ENCODE measurements around the gene BMPR2. TPM values are rescaled to one million over a fixed set of nuclear protein-coding genes. Genes with fewer than 3 reads are reported as not detected.
"Not testable (repeated sequence)": the region's sequence is repeated elsewhere in the genome, so short reads cannot be mapped to it uniquely, and the experiment has no call there.

BMPR2 gene
- total RNA-seq, 4 donors from 2014 or later: 37.8 to 53.3 (median 51.2) TPM

GRCh38 chr2:202577250-202578183, 201.4 kb downstream of the BMPR2 start:
- Histone ChIP-seq H3K27me3 (no peaks in the 10 kb centered on the region), H3K27ac (peak overlapping the region in 1 of 4 donors; percentile 36), H3K9me3 (no peaks in the 10 kb centered on the region), H3K4me3 (no peak overlapping the region), H3K4me1 (no peaks in the 10 kb centered on the region), H3K36me3 (no peaks in the 10 kb centered on the region)
- WGBS, 2 donors: 61 to 62% methylated on average over 10 of the region's 10 CpGs
- DNase-seq (ENCODE audit: low spot score in 2 of 2): no peak
- TF ChIP-seq POLR2A (IDR thresholded peaks at IDR 0.05) (no peak), EP300 (IDR thresholded peaks at IDR 0.05) (no peak)
- TF ChIP-seq, protein P1, sequence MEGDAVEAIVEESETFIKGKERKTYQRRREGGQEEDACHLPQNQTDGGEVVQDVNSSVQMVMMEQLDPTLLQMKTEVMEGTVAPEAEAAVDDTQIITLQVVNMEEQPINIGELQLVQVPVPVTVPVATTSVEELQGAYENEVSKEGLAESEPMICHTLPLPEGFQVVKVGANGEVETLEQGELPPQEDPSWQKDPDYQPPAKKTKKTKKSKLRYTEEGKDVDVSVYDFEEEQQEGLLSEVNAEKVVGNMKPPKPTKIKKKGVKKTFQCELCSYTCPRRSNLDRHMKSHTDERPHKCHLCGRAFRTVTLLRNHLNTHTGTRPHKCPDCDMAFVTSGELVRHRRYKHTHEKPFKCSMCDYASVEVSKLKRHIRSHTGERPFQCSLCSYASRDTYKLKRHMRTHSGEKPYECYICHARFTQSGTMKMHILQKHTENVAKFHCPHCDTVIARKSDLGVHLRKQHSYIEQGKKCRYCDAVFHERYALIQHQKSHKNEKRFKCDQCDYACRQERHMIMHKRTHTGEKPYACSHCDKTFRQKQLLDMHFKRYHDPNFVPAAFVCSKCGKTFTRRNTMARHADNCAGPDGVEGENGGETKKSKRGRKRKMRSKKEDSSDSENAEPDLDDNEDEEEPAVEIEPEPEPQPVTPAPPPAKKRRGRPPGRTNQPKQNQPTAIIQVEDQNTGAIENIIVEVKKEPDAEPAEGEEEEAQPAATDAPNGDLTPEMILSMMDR (IDR thresholded peaks at IDR 0.05): no peak

DNA sequence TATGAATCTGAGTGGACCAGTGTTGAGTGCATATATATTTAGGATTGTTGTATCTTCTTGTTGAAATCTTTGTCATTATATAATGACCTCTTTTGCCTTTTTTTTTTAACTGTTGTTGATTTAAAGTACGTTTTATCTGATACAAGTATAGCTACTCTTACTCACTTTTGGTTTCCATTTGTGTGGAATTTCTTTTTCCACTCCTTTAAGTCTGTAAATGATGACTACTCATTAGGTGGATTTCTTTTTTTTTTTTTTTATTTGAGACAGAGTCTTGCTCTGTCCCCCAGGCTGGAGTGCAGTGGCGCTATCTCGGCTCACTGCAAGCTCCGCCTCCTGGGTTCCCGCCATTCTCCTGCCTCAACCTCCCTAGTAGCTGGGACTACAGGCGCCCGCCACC, 206.7 kb downstream of the BMPR2 start:
- not testable (repeated sequence) for H3K4me1 ChIP-seq; DNase-seq (ENCODE audit: low spot score in 2 of 2); H3K36me3 ChIP-seq; H3K27me3 ChIP-seq; H3K4me3 ChIP-seq; H3K27ac ChIP-seq
- WGBS, 2 donors: 83 to 90% methylated on average over 7 of the region's 7 CpGs
- H3K9me3 ChIP-seq: peaks cover 0 to 13% (median 0%) of the 10 kb centered on the region in 4 donors

DNA sequence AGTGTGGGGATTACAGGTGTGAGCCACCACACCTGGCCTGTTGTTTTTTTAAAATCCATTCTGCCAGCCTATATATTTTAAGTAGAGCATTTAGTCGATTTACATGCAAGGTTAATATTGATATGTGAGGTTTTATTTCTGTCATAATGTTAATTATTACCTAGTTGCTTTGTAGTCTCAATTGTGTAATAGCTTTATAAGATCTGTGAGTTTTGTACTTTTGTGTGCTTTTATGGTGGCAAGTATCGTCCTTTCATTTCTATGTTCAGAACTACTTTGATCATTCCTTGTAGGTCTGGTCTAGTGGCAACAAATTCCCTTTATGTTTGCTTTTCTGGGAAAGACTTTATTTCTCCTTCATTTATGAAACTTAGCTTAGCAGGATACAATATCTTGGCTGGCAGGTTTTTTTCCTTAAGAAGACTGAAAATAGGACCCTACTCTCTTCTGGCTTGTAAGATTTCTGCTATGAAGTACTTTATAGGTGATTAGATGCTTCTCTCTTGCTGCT, 207.6 kb downstream of the BMPR2 start:
- no peak overlapping the region for H3K4me3 ChIP-seq
- TF ChIP-seq EP300 (IDR thresholded peaks at IDR 0.05) (no peak), POLR2A (IDR thresholded peaks at IDR 0.05) (no peak)
- TF ChIP-seq, protein P1 (IDR thresholded peaks at IDR 0.05): no peak
- WGBS, 2 donors: 88 to 93% methylated on average over 2 of the region's 2 CpGs
- no peaks in the 10 kb centered on the region for H3K36me3 ChIP-seq
- H3K27ac ChIP-seq: no peak overlapping the region
- peaks cover 0 to 6% (median under 1%) of the 10 kb centered on the region in 4 donors for H3K4me1 ChIP-seq
- no peaks in the 10 kb centered on the region for H3K27me3 ChIP-seq
- DNase-seq (ENCODE audit: low spot score in 2 of 2): no peak
- peaks cover 0 to 13% (median 0%) of the 10 kb centered on the region in 4 donors for H3K9me3 ChIP-seq

- no peak for TF ChIP-seq POLR2A (IDR thresholded peaks at IDR 0.05)
- TF ChIP-seq, protein P1 (IDR thresholded peaks at IDR 0.05): peak; percentile 83 to 95 (median 91)
- Histone ChIP-seq H3K4me1 (peaks cover 0 to 12% (median 3%) of the 10 kb centered on the region in 4 donors), H3K4me3 (peak overlapping the region in 2 of 4 donors; percentile 10 to 18), H3K27me3 (no peaks in the 10 kb centered on the region), H3K27ac (peak overlapping the region in 1 of 4 donors; percentile 48), H3K9me3 (peaks cover 0 to 6% (median 0%) of the 10 kb centered on the region in 4 donors), H3K36me3 (no peaks in the 10 kb centered on the region)
- peak; percentile 39 to 68 for DNase-seq (ENCODE audit: low spot score in 2 of 2)
- WGBS, 2 donors: 17 to 24% methylated on average over 11 to 16 of the region's 17 CpGs
Measured at GRCh38 chr2:202588647-202589581, 212.8 kb downstream of the BMPR2 start.

GRCh38 chr2:202589582-202589949, 213.4 kb downstream of the BMPR2 start:
- no peaks in the 10 kb centered on the region for H3K9me3 ChIP-seq
- H3K4me1 ChIP-seq: peaks cover 0 to 12% (median 3%) of the 10 kb centered on the region in 4 donors
- no peaks in the 10 kb centered on the region for H3K36me3 ChIP-seq
- TF ChIP-seq EP300 (IDR thresholded peaks at IDR 0.05): no peak
- TF ChIP-seq, protein P1 (IDR thresholded peaks at IDR 0.05): no peak
- TF ChIP-seq POLR2A (IDR thresholded peaks at IDR 0.05): no peak
- WGBS, 2 donors: 94 to 98% methylated on average over 4 of the region's 4 CpGs
- no peak overlapping the region for H3K4me3 ChIP-seq
- no peak overlapping the region for H3K27ac ChIP-seq
- H3K27me3 ChIP-seq: no peaks in the 10 kb centered on the region
- DNase-seq (ENCODE audit: low spot score in 2 of 2): no peak
